Right ventricle myocardium superior (tissue), 1 donor: Measurements from ENCODE around the gene CTRL. TPM values are rescaled to one million over a fixed set of nuclear protein-coding genes. Genes with fewer than 3 reads are reported as not detected.
A peak's percentile ranks its signal among the peaks of the same experiment; 100 is the strongest.

Source experiments
- ATAC-seq: fragments of 200-7000 bp; cut with Tn5 transposase; one replicate; pipeline ENCODE4 v1.9.1; 2020; ENCODE audit warnings: mild to moderate bottlenecking; ENCODE audit not compliant: poor library complexity
- DNase-seq: peaks from one replicate; pipeline ENCODE4 v3.0.0-alpha.2; 2020
- intact Hi-C: fragments of 100-400 bp; cut with DNase I; formaldehyde crosslinking; loops from one replicate; pipeline ENCODE4 v1.11.2; 2022
- total RNA-seq: library from RNA; stranded (reverse); fragmentation: NEBNext Ultra II Directional; extraction: Animal tissue kit (Norgen Biotek cat#: 25700); gene quantifications from one replicate; pipeline ENCODE4 v1.2.1, GENCODE V29; 2021
- donor health status: DM: no; HTN: yes; CAD: no; lungs with severe emphysema.

Gene CTRL
- total RNA-seq, 1 donor from 2014 or later, result 0.78 TPM

GRCh38 chr16:67914758-67915495 is 16.7 kb downstream of the CTRL start:
- no peak for DNase-seq
- ATAC-seq, result no peak
- intact Hi-C loops, result no loop called here

GRCh38 chr16:67910158-67910557 is 21.5 kb downstream of the CTRL start:
- DNase-seq (no peak), ATAC-seq (no peak)
- intact Hi-C loops, result no loop called here

GRCh38 chr16:67909056-67909742 is 22.5 kb downstream of the CTRL start:
- DNase-seq (no peak), ATAC-seq (no peak)
- intact Hi-C loops, result no loop called here

- DNase-seq, result no peak
- intact Hi-C loops, result no loop called here
- ATAC-seq, result no peak
These were observed 24.1 kb downstream of the CTRL start for GRCh38 chr16:67907397-67908180.

GRCh38 chr16:67902831-67903230 is 28.8 kb downstream of the CTRL start:
- intact Hi-C loops, result no loop called here

GRCh38 chr16:67901734-67902133 is 29.9 kb downstream of the CTRL start:
- intact Hi-C loops, result no loop called here
- ATAC-seq, result no peak

More at GRCh38 chr16:67902831-67903230, 28.8 kb downstream of the CTRL start:
- DNase-seq (no peak), ATAC-seq (no peak)

GRCh38 chr16:67897231-67897630 is 34.4 kb downstream of the CTRL start:
- ATAC-seq, result no peak
- intact Hi-C loops, result no loop called here
- DNase-seq, result no peak

More at GRCh38 chr16:67901734-67902133, 29.9 kb downstream of the CTRL start:
- no peak for DNase-seq

- intact Hi-C loops, result no loop called here
- ATAC-seq, result no peak
- DNase-seq, result no peak
These were observed 37.8 kb downstream of the CTRL start for GRCh38 chr16:67893743-67894399.

GRCh38 chr16:67892899-67893742 is 38.5 kb downstream of the CTRL start, which contains the start of gene PSKH1:
Gene PSKH1 (plus strand): TSS chr16:67893254. CDS start chr16:67908750, 15,496 bp downstream.
- intact Hi-C loops, result no loop called here
- peak; percentile 98 for ATAC-seq
- DNase-seq, result peak; percentile 99

- no peak for ATAC-seq
- DNase-seq, result no peak
- intact Hi-C loops, result no loop called here
These were observed 39.3 kb downstream of the CTRL start for GRCh38 chr16:67892375-67892774.

- DNase-seq (no peak), ATAC-seq (no peak)
- intact Hi-C loops, result loop anchor here (5.0 kb wide), 1 partner anchor 39 kb away; no protein-coding TSS in a partner anchor
These were observed 43.3 kb downstream of the CTRL start for GRCh38 chr16:67888331-67888730.

- intact Hi-C loops, result loop anchor here (5.0 kb wide), 1 partner anchor 41 kb away; no protein-coding TSS in a partner anchor
These were observed 45.3 kb downstream of the CTRL start for GRCh38 chr16:67886387-67886786.

GRCh38 chr16:67885976-67886375 is 45.7 kb downstream of the CTRL start:
- DNase-seq (no peak), ATAC-seq (no peak)
- intact Hi-C loops, result loop anchor here (5.0 kb wide), 1 partner anchor 41 kb away; no protein-coding TSS in a partner anchor

More at GRCh38 chr16:67886387-67886786, 45.3 kb downstream of the CTRL start:
- DNase-seq (no peak), ATAC-seq (no peak)

GRCh38 chr16:67885545-67885944 is 46.1 kb downstream of the CTRL start:
- DNase-seq (no peak), ATAC-seq (no peak)
- intact Hi-C loops, result loop anchor here (5.0 kb wide), 1 partner anchor 42 kb away; no protein-coding TSS in a partner anchor

- intact Hi-C loops, result loop anchor here (5.0 kb wide), 1 partner anchor 43 kb away; no protein-coding TSS in a partner anchor
- ATAC-seq, result peak; percentile 82
These were observed 47.0 kb downstream of the CTRL start, which contains the start of gene NRN1L for GRCh38 chr16:67884684-67885083. Gene NRN1L (plus strand): TSS chr16:67884885. CDS start chr16:67884904, 19 bp downstream.

GRCh38 chr16:67883872-67884261 is 47.8 kb downstream of the CTRL start:
- DNase-seq (peak; percentile 75), ATAC-seq (peak; percentile 42)
- intact Hi-C loops, result no loop called here

More at GRCh38 chr16:67884684-67885083, 47.0 kb downstream of the CTRL start, which contains the start of gene NRN1L:
- peak; percentile 93 for DNase-seq

GRCh38 chr16:67883146-67883871 is 48.4 kb downstream of the CTRL start:
- intact Hi-C loops, result no loop called here
- ATAC-seq, result no peak
- DNase-seq, result no peak
